ENCODE results near the gene TTLL6.

Gene TTLL6

GRCh38 chr17:48735062-48735351 is 82.0 kb downstream of the TTLL6 start:
- no peaks in the 10 kb centered on the region for H3K79me2 ChIP-seq (ENCODE audit: insufficient read depth, low read length)
- H3K9me3 ChIP-seq (ENCODE audit: low read length), result no peaks in the 10 kb centered on the region
- no peaks in the 10 kb centered on the region for H4K20me1 ChIP-seq (ENCODE audit: insufficient read depth, low read length)
- no peaks in the 10 kb centered on the region for H3F3A ChIP-seq (ENCODE audit: insufficient read depth, low read length)
- H3K4me2 ChIP-seq (ENCODE audit: low read length), result no peak overlapping the region
- no peak overlapping the region for H2AFZ ChIP-seq (ENCODE audit: low read length)
- no peaks in the 10 kb centered on the region for H3K4me1 ChIP-seq (ENCODE audit: insufficient read depth, low read length, severe bottlenecking)
- H3K4me3 ChIP-seq (ENCODE audit: low read depth, low read length, poor library complexity, severe bottlenecking), result no peak overlapping the region
- peaks cover 5% of the 10 kb centered on the region; the same call in 1 of the 2 replicates for H3K27me3 ChIP-seq (ENCODE audit: insufficient read depth, low read length)
- H3K36me3 ChIP-seq (ENCODE audit: insufficient read depth, low read length), result no peaks in the 10 kb centered on the region
- TF ChIP-seq CTCF (IDR thresholded peaks at IDR 0.05; ENCODE audit: low read length), result no peak
- TF ChIP-seq EZH2 (IDR thresholded peaks at IDR 0.05; ENCODE audit: borderline replicate concordance, low read length), result no peak
- H3K9ac ChIP-seq (ENCODE audit: low read length), result no peak overlapping the region
- no peak overlapping the region for H3K27ac ChIP-seq (ENCODE audit: low read depth, low read length, poor library complexity, severe bottlenecking)
- no peaks in the 10 kb centered on the region for H3K9me2 ChIP-seq (ENCODE audit: low read depth, low read length)

- Histone ChIP-seq H3K4me2 (ENCODE audit: low read length) (no peak overlapping the region), H3K9me3 (ENCODE audit: low read length) (no peaks in the 10 kb centered on the region), H3K27ac (ENCODE audit: low read depth, low read length, poor library complexity, severe bottlenecking) (no peak overlapping the region), H3K79me2 (ENCODE audit: insufficient read depth, low read length) (no peaks in the 10 kb centered on the region), H3K9me2 (ENCODE audit: low read depth, low read length) (no peaks in the 10 kb centered on the region), H2AFZ (ENCODE audit: low read length) (no peak overlapping the region), H3K4me1 (ENCODE audit: insufficient read depth, low read length, severe bottlenecking) (no peaks in the 10 kb centered on the region), H3K27me3 (ENCODE audit: insufficient read depth, low read length) (peaks cover 5% of the 10 kb centered on the region; the same call in 1 of the 2 replicates), H4K20me1 (ENCODE audit: insufficient read depth, low read length) (no peaks in the 10 kb centered on the region), H3F3A (ENCODE audit: insufficient read depth, low read length) (no peaks in the 10 kb centered on the region), H3K36me3 (ENCODE audit: insufficient read depth, low read length) (no peaks in the 10 kb centered on the region), H3K4me3 (ENCODE audit: low read depth, low read length, poor library complexity, severe bottlenecking) (no peak overlapping the region), H3K9ac (ENCODE audit: low read length) (no peak overlapping the region)
- TF ChIP-seq EZH2 (IDR thresholded peaks at IDR 0.05; ENCODE audit: borderline replicate concordance, low read length) (no peak), CTCF (IDR thresholded peaks at IDR 0.05; ENCODE audit: low read length) (no peak)
Observed at GRCh38 chr17:48734333-48735061, 82.5 kb downstream of the TTLL6 start.

- Histone ChIP-seq H3K4me1 (ENCODE audit: insufficient read depth, low read length, severe bottlenecking) (no peaks in the 10 kb centered on the region), H3K9ac (ENCODE audit: low read length) (no peak overlapping the region), H2AFZ (ENCODE audit: low read length) (no peak overlapping the region), H4K20me1 (ENCODE audit: insufficient read depth, low read length) (no peaks in the 10 kb centered on the region), H3K4me3 (ENCODE audit: low read depth, low read length, poor library complexity, severe bottlenecking) (no peak overlapping the region), H3K27ac (ENCODE audit: low read depth, low read length, poor library complexity, severe bottlenecking) (no peak overlapping the region), H3K79me2 (ENCODE audit: insufficient read depth, low read length) (no peaks in the 10 kb centered on the region), H3K36me3 (ENCODE audit: insufficient read depth, low read length) (no peaks in the 10 kb centered on the region), H3K27me3 (ENCODE audit: insufficient read depth, low read length) (peaks cover 5% of the 10 kb centered on the region; the same call in 1 of the 2 replicates), H3K9me2 (ENCODE audit: low read depth, low read length) (no peaks in the 10 kb centered on the region), H3K9me3 (ENCODE audit: low read length) (no peaks in the 10 kb centered on the region), H3F3A (ENCODE audit: insufficient read depth, low read length) (no peaks in the 10 kb centered on the region), H3K4me2 (ENCODE audit: low read length) (no peak overlapping the region)
- TF ChIP-seq CTCF (IDR thresholded peaks at IDR 0.05; ENCODE audit: low read length) (no peak), EZH2 (IDR thresholded peaks at IDR 0.05; ENCODE audit: borderline replicate concordance, low read length) (no peak)
Observed at GRCh38 chr17:48733632-48734328, 83.2 kb downstream of the TTLL6 start.
